ENCODE results near the gene CADPS.

DNA sequence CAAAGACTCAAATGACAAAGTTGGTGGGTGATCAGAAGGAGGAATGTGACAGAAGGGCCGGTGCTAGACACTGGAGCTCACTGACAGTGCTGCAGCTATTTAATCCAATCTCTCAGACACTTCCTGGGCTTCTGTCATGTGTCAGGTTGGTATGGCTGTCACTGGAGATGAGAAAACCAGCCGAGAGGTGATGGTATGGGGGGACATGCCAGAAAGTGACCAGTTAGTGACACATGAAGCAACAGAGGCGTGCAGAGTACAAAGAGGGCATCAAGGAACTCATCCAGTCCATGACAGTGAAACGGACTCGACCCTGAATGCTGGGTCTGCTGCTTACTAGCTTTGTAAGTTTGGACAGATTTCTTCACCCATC, 219.5 kb downstream of the CADPS start:
- TF ChIP-seq, protein P1, sequence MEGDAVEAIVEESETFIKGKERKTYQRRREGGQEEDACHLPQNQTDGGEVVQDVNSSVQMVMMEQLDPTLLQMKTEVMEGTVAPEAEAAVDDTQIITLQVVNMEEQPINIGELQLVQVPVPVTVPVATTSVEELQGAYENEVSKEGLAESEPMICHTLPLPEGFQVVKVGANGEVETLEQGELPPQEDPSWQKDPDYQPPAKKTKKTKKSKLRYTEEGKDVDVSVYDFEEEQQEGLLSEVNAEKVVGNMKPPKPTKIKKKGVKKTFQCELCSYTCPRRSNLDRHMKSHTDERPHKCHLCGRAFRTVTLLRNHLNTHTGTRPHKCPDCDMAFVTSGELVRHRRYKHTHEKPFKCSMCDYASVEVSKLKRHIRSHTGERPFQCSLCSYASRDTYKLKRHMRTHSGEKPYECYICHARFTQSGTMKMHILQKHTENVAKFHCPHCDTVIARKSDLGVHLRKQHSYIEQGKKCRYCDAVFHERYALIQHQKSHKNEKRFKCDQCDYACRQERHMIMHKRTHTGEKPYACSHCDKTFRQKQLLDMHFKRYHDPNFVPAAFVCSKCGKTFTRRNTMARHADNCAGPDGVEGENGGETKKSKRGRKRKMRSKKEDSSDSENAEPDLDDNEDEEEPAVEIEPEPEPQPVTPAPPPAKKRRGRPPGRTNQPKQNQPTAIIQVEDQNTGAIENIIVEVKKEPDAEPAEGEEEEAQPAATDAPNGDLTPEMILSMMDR (IDR thresholded peaks at IDR 0.05), result no peak
- TF ChIP-seq EP300 (IDR thresholded peaks at IDR 0.05) (no peak), POLR2AphosphoS5 (IDR thresholded peaks at IDR 0.05) (no peak)
